IMR-90 (cell line): ENCODE results near the gene ZNF217. TPM values are rescaled to one million over a fixed set of nuclear protein-coding genes. Genes with fewer than 3 reads are reported as not detected.
"Not testable (repeated sequence)": the region's sequence is repeated elsewhere in the genome, so short reads cannot be mapped to it uniquely, and the experiment has no call there.

Experiments used
- ATAC-seq: fragments of 200-7000 bp; cut with Tn5 transposase; 2 replicates; pipeline ENCODE4 v1.9.1; 2020; ENCODE audit warnings: low read depth, mild to moderate bottlenecking, moderate library complexity
- BruUV-seq: library from RNA; stranded (reverse); fragments of 400-500 nt; replicated peaks from 2 replicates; lab custom pipeline; 2021; lab: Mats Ljungman, UMichigan
- CTCF ChIA-PET: fragments of 300-600 bp; formaldehyde crosslinking; extraction: SDS; loops from one replicate; lab custom pipeline; 2021; ENCODE audit warnings: antibody characterized with exemption; lab: Yijun Ruan, JAX
- POLR2A ChIA-PET: fragments of 300-600 bp; sonication (Branson Sonifier 250); formaldehyde crosslinking; loops from one replicate; lab custom pipeline; 2022; ENCODE audit warnings: antibody characterized with exemption; ENCODE audit not compliant: unreplicated experiment; lab: Charles Lee
- DNase-seq: peaks from one replicate; pipeline ENCODE4 v3.0.0; 2013
- H2AFZ ChIP-seq: replicated peaks from 2 replicates; pipeline ENCODE3; 2013; ENCODE audit warnings: low read length, mild to moderate bottlenecking; ENCODE audit not compliant: poor library complexity
- H2AK5ac ChIP-seq: 2 replicates; pipeline ENCODE4 v1.6.1; 2013; ENCODE audit warnings: low read depth, low read length, inconsistent platforms
- H2AK9ac ChIP-seq: replicated peaks from 2 replicates; pipeline ENCODE3; 2013; ENCODE audit warnings: mild to moderate bottlenecking, low read depth, low read length, moderate library complexity; ENCODE audit not compliant: poor library complexity
- H2BK120ac ChIP-seq: 2 replicates; pipeline ENCODE4 v1.6.1; 2013; ENCODE audit warnings: low read depth, low read length, inconsistent platforms
- H2BK15ac ChIP-seq: 3 replicates; pipeline ENCODE4 v1.6.1; 2013; ENCODE audit warnings: low read depth, low read length, inconsistent platforms
- H2BK20ac ChIP-seq: 2 replicates; pipeline ENCODE4 v1.6.1; 2013; ENCODE audit warnings: low read depth, mild to moderate bottlenecking, inconsistent platforms, low read length, moderate library complexity
- H2BK5ac ChIP-seq: 2 replicates; pipeline ENCODE4 v1.6.1; 2013; ENCODE audit warnings: mild to moderate bottlenecking, low read depth, low read length, inconsistent platforms; ENCODE audit not compliant: poor library complexity, severe bottlenecking
- H3K14ac ChIP-seq: replicated peaks from 2 replicates; pipeline ENCODE4 v1.6.1; 2013; ENCODE audit warnings: low read depth, low read length, inconsistent platforms
- H3K18ac ChIP-seq: 2 replicates; pipeline ENCODE4 v1.6.1; 2013; ENCODE audit warnings: low read depth, low read length, control low read depth
- H3K23ac ChIP-seq: 2 replicates; pipeline ENCODE4 v1.6.1; 2013; ENCODE audit warnings: low read depth, low read length, inconsistent platforms
- H3K27ac ChIP-seq: 2 replicates; pipeline ENCODE4 v1.5.1; 2013; ENCODE audit warnings: mild to moderate bottlenecking, control low read depth, low read length; ENCODE audit not compliant: insufficient read depth
- H3K27me3 ChIP-seq: 2 replicates; pipeline ENCODE4 v1.6.1; 2013; ENCODE audit warnings: low read length; ENCODE audit not compliant: control insufficient read depth, insufficient read depth
- H3K36me3 ChIP-seq: 2 replicates; pipeline ENCODE4 v1.6.1; 2013; ENCODE audit warnings: low read length, mixed read lengths; ENCODE audit not compliant: control insufficient read depth, insufficient read depth
- H3K4ac ChIP-seq: 2 replicates; pipeline ENCODE4 v1.6.1; 2013; ENCODE audit warnings: low read depth, low read length, inconsistent platforms
- H3K4me1 ChIP-seq: 2 replicates; pipeline ENCODE4 v1.6.1; 2013; ENCODE audit warnings: low read length, mixed read lengths; ENCODE audit not compliant: control insufficient read depth, insufficient read depth
- H3K4me2 ChIP-seq: 2 replicates; pipeline ENCODE4 v1.6.1; 2013; ENCODE audit warnings: low read depth, mild to moderate bottlenecking, control low read depth, low read length, moderate library complexity
- H3K4me3 ChIP-seq: 2 replicates; pipeline ENCODE4 v1.5.1; 2013; ENCODE audit warnings: low read depth, mild to moderate bottlenecking, control low read depth, low read length, moderate library complexity; ENCODE audit not compliant: insufficient read depth
- H3K56ac ChIP-seq: 2 replicates; pipeline ENCODE4 v1.6.1; 2013; ENCODE audit warnings: low read length, inconsistent platforms; ENCODE audit not compliant: insufficient read depth; ENCODE audit errors: extremely low read depth
- H3K79me1 ChIP-seq, 2 experiments: 2 replicates each; pipeline ENCODE4 v1.6.1; 2013; ENCODE audit warnings: low read length in 2 of 2, inconsistent platforms in 1 of 2, low read depth in 1 of 2
- H3K9ac ChIP-seq: 2 replicates; pipeline ENCODE4 v1.6.1; 2013; ENCODE audit warnings: low read depth, low read length, control low read depth
- H3K9me1 ChIP-seq: 2 replicates; pipeline ENCODE4 v1.6.1; 2013; ENCODE audit warnings: low read length, inconsistent platforms; ENCODE audit not compliant: insufficient read depth
- H3K9me3 ChIP-seq: 2 replicates; pipeline ENCODE4 v1.6.1; 2013; ENCODE audit warnings: low read length; ENCODE audit not compliant: control insufficient read depth, insufficient read depth
- H4K20me1 ChIP-seq: 2 replicates; pipeline ENCODE4 v1.6.1; 2013; ENCODE audit warnings: low read length, inconsistent platforms; ENCODE audit not compliant: insufficient read depth
- H4K5ac ChIP-seq: 2 replicates; pipeline ENCODE4 v1.6.1; 2013; ENCODE audit warnings: mild to moderate bottlenecking, low read depth, low read length, control low read depth
- H4K8ac ChIP-seq, 2 experiments: 2 replicates each; pipeline ENCODE4 v1.6.1; 2013; ENCODE audit warnings: low read depth in 2 of 2, low read length in 2 of 2, control low read depth in 1 of 2, inconsistent platforms in 1 of 2
- H4K91ac ChIP-seq: 2 replicates; pipeline ENCODE4 v1.6.1; 2013; ENCODE audit warnings: low read depth, low read length, inconsistent platforms; ENCODE audit not compliant: insufficient read depth
- CEBPB ChIP-seq: IDR thresholded peaks from 2 replicates; pipeline ENCODE4 v1.6.1; 2012; ENCODE audit warnings: low read depth, low read length, improper control_type of control experiment
- CHD1 ChIP-seq: IDR thresholded peaks from 2 replicates; pipeline ENCODE4 v1.6.1; 2012; ENCODE audit warnings: low read depth, low read length, improper control_type of control experiment
- MAFK ChIP-seq: IDR thresholded peaks from 2 replicates; pipeline ENCODE4 v1.6.1; 2012; ENCODE audit warnings: low read depth, low read length, improper control_type of control experiment
- NFE2L2 ChIP-seq: fragments of 150-350 bp; IDR thresholded peaks from 2 replicates; pipeline ENCODE4 v1.6.1; 2016; ENCODE audit warnings: low read depth, mild to moderate bottlenecking, low read length
- RCOR1 ChIP-seq: IDR thresholded peaks from 2 replicates; pipeline ENCODE4 v1.6.1; 2012; ENCODE audit warnings: mild to moderate bottlenecking, low read length, improper control_type of control experiment; ENCODE audit not compliant: insufficient replicate concordance
- WGBS, 2 experiments: methylation state at CpG; one replicate each; pipeline versions ENCODE4 v1.1.5 to v1.1.7; 2013; ENCODE audit warnings: missing lambda C conversion rate in 2 of 2; ENCODE audit not compliant: insufficient read length in 1 of 2; ENCODE audit errors: extremely low coverage in 2 of 2; 5-methylcytosine and 5-hydroxymethylcytosine counted together
- dilution Hi-C: fragments of 300-500 bp; cut with HindIII; formaldehyde crosslinking; loops from one replicate; pipeline ENCODE4 v1.14.3; 2018; ENCODE audit warnings: low sequenced_read_pairs; ENCODE audit not compliant: unreplicated experiment
- in situ Hi-C: fragments of 300-500 bp; cut with MboI; formaldehyde crosslinking; loops from 3 replicates; pipeline ENCODE4 v1.14.3; 2019; ENCODE audit warnings: low sequenced_read_pairs, inconsistent platforms, mixed read lengths
- intact Hi-C: fragments of 100-400 bp; cut with micrococcal nuclease; formaldehyde crosslinking; loops from 2 replicates; pipeline ENCODE4 v1.10.0; 2022
- polyA plus RNA-seq, 3 experiments: library from polyadenylated mRNA; depleted of rRNA; stranded (reverse); fragments of >200 nt; gene quantifications; 2 replicates each; pipeline ENCODE4 v1.2.3, GENCODE V29; 2012; ENCODE audit warnings: low replicate concordance in 1 of 3
- total RNA-seq: library from RNA; depleted of rRNA; stranded (reverse); fragments of >200 nt; gene quantifications from 2 replicates; pipeline ENCODE4 v1.2.3, GENCODE V29; 2012
- TF ChIP-seq, protein P1 (sequence below): fragments of 150-350 bp; IDR thresholded peaks from 2 replicates; pipeline ENCODE4 v1.6.1; 2017; ENCODE audit warnings: mild to moderate bottlenecking, antibody characterized with exemption, low read length, low read depth
- TF ChIP-seq, protein P2 (sequence below): conservative IDR thresholded peaks from 2 replicates; pipeline ENCODE4 v1.5.1; 2012; ENCODE audit warnings: mild to moderate bottlenecking, low read depth, low read length, improper control_type of control experiment

ZNF217 gene
- total and polyA plus RNA-seq, 2 of the 4 experiments (the other 2 are of a cell fraction), result 9.1 to 27.8 TPM

DNA sequence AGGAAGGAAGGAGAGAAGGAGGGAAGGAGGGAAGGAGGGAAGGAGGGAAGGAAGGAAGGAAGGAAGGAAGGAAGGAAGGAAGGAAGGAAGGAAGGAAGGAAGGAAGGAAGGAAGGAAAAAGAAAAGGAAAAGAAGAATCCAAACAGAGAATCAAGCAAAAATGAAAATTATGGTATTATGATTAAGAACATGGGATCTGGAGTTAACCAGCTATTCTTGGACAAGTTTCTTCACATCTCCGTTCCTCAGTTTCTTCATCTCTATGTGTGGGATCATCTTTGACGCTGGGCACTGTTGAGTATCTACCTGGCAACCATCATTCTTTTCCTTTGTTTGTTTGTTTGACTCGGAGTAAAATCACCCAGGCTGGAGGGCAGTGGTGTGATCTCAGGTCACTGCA is 71.6 kb downstream of the ZNF217 start:
- H3K14ac ChIP-seq, result no peak overlapping the region
- H3K18ac ChIP-seq, result no peak overlapping the region
- no peak overlapping the region for H3K27ac ChIP-seq
- H3K56ac ChIP-seq, result no peak overlapping the region
- no peaks in the 10 kb centered on the region for H3K9me3 ChIP-seq
- WGBS, 2 experiments, result no CpG with 5 or more reads among the region's 3 CpGs
- H4K20me1 ChIP-seq, result no peaks in the 10 kb centered on the region
- H3K4me2 ChIP-seq, result no peak overlapping the region
- in situ Hi-C loops, result no loop called here
- dilution Hi-C loops, result no loop called here
- H3K4ac ChIP-seq, result no peak overlapping the region
- ChIA-PET POLR2A (no interaction called here), CTCF (no interaction called here)
- H3K4me3 ChIP-seq, result no peak overlapping the region
- no peak overlapping the region for H2BK20ac ChIP-seq
- no peak overlapping the region for H2BK5ac ChIP-seq
- TF ChIP-seq MAFK (no peak), NFE2L2 (no peak), CEBPB (no peak), RCOR1 (no peak), CHD1 (no peak)
- TF ChIP-seq, protein P1, sequence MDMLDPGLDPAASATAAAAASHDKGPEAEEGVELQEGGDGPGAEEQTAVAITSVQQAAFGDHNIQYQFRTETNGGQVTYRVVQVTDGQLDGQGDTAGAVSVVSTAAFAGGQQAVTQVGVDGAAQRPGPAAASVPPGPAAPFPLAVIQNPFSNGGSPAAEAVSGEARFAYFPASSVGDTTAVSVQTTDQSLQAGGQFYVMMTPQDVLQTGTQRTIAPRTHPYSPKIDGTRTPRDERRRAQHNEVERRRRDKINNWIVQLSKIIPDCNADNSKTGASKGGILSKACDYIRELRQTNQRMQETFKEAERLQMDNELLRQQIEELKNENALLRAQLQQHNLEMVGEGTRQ, result no peak
- TF ChIP-seq, protein P2, sequence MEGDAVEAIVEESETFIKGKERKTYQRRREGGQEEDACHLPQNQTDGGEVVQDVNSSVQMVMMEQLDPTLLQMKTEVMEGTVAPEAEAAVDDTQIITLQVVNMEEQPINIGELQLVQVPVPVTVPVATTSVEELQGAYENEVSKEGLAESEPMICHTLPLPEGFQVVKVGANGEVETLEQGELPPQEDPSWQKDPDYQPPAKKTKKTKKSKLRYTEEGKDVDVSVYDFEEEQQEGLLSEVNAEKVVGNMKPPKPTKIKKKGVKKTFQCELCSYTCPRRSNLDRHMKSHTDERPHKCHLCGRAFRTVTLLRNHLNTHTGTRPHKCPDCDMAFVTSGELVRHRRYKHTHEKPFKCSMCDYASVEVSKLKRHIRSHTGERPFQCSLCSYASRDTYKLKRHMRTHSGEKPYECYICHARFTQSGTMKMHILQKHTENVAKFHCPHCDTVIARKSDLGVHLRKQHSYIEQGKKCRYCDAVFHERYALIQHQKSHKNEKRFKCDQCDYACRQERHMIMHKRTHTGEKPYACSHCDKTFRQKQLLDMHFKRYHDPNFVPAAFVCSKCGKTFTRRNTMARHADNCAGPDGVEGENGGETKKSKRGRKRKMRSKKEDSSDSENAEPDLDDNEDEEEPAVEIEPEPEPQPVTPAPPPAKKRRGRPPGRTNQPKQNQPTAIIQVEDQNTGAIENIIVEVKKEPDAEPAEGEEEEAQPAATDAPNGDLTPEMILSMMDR, result no peak
- intact Hi-C loops, result no loop called here
- H2AK5ac ChIP-seq, result no peak overlapping the region
- no peak overlapping the region for H2BK15ac ChIP-seq
- no TSS peak for BruUV-seq
- no peaks in the 10 kb centered on the region for H3K36me3 ChIP-seq
- H4K5ac ChIP-seq, result no peak overlapping the region
- H2AK9ac ChIP-seq, result no peak overlapping the region
- H3K79me1 ChIP-seq, result no peaks in the 10 kb centered on the region
- no peak for ATAC-seq
- no peaks in the 10 kb centered on the region for H3K9me1 ChIP-seq
- no peak overlapping the region for H3K9ac ChIP-seq
- no peak overlapping the region for H4K91ac ChIP-seq
- H2BK120ac ChIP-seq, result no peak overlapping the region
- no peak for DNase-seq
- H3K27me3 ChIP-seq, result no peaks in the 10 kb centered on the region
- H4K8ac ChIP-seq, result no peak overlapping the region
- H2AFZ ChIP-seq, result no peak overlapping the region
- no peaks in the 10 kb centered on the region for H3K4me1 ChIP-seq
- H3K23ac ChIP-seq, result no peak overlapping the region

DNA sequence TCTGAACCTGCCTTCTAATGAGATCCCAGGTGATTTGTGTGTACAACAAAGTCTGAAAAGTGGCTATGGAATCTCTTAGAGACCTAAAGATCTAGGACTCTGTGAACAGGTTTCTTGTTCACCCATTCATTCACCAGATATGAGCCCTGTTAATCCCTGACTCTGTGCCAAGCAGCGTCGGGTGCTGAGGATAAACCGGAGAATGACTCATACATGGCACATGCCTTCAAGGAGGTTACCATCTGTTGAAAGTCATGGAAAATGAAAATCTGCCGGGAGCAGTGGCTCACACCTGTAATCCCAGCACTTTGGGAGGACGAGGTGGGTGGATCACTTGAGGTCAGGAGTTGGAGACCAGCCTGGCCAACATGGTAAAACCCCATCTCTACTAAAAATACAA is 72.2 kb downstream of the ZNF217 start:
- H2BK120ac ChIP-seq, H3K79me1 ChIP-seq, H4K91ac ChIP-seq, H3K9me1 ChIP-seq, BruUV-seq, H2AK5ac ChIP-seq, H3K23ac ChIP-seq, H3K56ac ChIP-seq, H3K4me2 ChIP-seq, dilution Hi-C loops, H4K20me1 ChIP-seq, H2BK15ac ChIP-seq, H4K5ac ChIP-seq, H3K14ac ChIP-seq, H2BK20ac ChIP-seq, H3K9ac ChIP-seq, intact Hi-C loops, H3K27ac ChIP-seq, H3K9me3 ChIP-seq, H3K4me3 ChIP-seq, H3K36me3 ChIP-seq, H3K4me1 ChIP-seq, H4K8ac ChIP-seq, H3K27me3 ChIP-seq, H2AFZ ChIP-seq, CTCF ChIA-PET, POLR2A ChIA-PET, in situ Hi-C loops, H2BK5ac ChIP-seq, H3K4ac ChIP-seq, H3K18ac ChIP-seq, ATAC-seq, H2AK9ac ChIP-seq: not testable (repeated sequence)
- 100% methylated on average over 1 of the region's 5 CpGs; no CpG with 5 or more reads in 1 of the 2 experiments for WGBS, 2 experiments
- DNase-seq, result peak; percentile 4
